GM12878 (cell line): ENCODE data around the gene UTP25. TPM values are rescaled to one million over a fixed set of nuclear protein-coding genes. Genes with fewer than 3 reads are reported as not detected.

Source experiments
- ATAC-seq: fragments of 200-7000 bp; cut with Tn5 transposase; 3 replicates; pipeline ENCODE4 v1.9.1; 2020; ENCODE audit warnings: mild to moderate bottlenecking, moderate library complexity
- BruUV-seq: library from RNA; stranded (reverse); fragments of 400-500 nt; replicated peaks from 2 replicates; lab custom pipeline; 2021; lab: Mats Ljungman, UMichigan
- CTCF ChIA-PET: fragments of 300-600 bp; sonication (Branson Sonifier 250); formaldehyde crosslinking; extraction: SDS; loops from one replicate; lab custom pipeline; 2021; ENCODE audit warnings: inconsistent platforms; lab: Yijun Ruan, JAX
- POLR2A ChIA-PET: fragments of 350-600 bp; formaldehyde crosslinking; extraction: SDS; loops from one replicate; lab custom pipeline; 2021; ENCODE audit warnings: inconsistent platforms; lab: Charles Lee
- RAD21 ChIA-PET: fragments of 300-600 bp; sonication (Branson Sonifier 250); formaldehyde crosslinking; loops from one replicate; lab custom pipeline; 2023; ENCODE audit warnings: antibody characterized with exemption; ENCODE audit not compliant: unreplicated experiment; lab: Charles Lee
- SMC1A ChIA-PET: fragments of 300-600 bp; sonication (Branson Sonifier 250); formaldehyde crosslinking; loops from one replicate; lab custom pipeline; 2023; ENCODE audit not compliant: unreplicated experiment, uncharacterized antibody; lab: Charles Lee
- DNase-seq: peaks from one replicate; pipeline ENCODE4 v3.0.0-alpha.2; 2011; ENCODE audit warnings: low read depth, low spot score
- FAIRE-seq: peaks from 3 replicates; lab custom pipeline; 2011; peaks lifted over from hg19 to GRCh38; lab: Jason Lieb, UNC
- H2AFZ ChIP-seq: 2 replicates; pipeline ENCODE4 v1.6.0; 2011; ENCODE audit warnings: low read depth, low read length, control low read depth; ENCODE audit not compliant: control insufficient read depth
- H3K27ac ChIP-seq: 2 replicates; pipeline ENCODE4 v1.5.1; 2011; ENCODE audit warnings: control low read depth; ENCODE audit not compliant: control insufficient read depth, insufficient read depth
- H3K27me3 ChIP-seq, 2 experiments: replicated peaks in 1 of 2; 2 replicates each; pipeline versions ENCODE4 v1.6.0 to v1.6.1; 2011; ENCODE audit warnings: low read length in 1 of 2; ENCODE audit not compliant: control insufficient read depth in 2 of 2, insufficient read depth in 2 of 2
- H3K36me3 ChIP-seq, 2 experiments: 2 replicates each; pipeline ENCODE4 v1.5.1; 2011; ENCODE audit warnings: low read length in 1 of 2; ENCODE audit not compliant: control insufficient read depth in 2 of 2, insufficient read depth in 2 of 2
- H3K4me1 ChIP-seq: 2 replicates; pipeline ENCODE4 v1.6.1; 2011; ENCODE audit warnings: mild to moderate bottlenecking, low read length, moderate library complexity, mixed read lengths; ENCODE audit not compliant: control insufficient read depth, insufficient read depth
- H3K4me2 ChIP-seq: 2 replicates; pipeline ENCODE4 v1.6.0; 2011; ENCODE audit warnings: control low read depth; ENCODE audit not compliant: control insufficient read depth, insufficient read depth
- H3K4me3 ChIP-seq: fragments of 200-600 bp; sonication (generic); 2 replicates; pipeline ENCODE4 v1.5.1; 2016
- H3K79me2 ChIP-seq: 2 replicates; pipeline ENCODE4 v1.6.0; 2011; ENCODE audit warnings: low read length; ENCODE audit not compliant: control insufficient read depth, insufficient read depth
- H3K9ac ChIP-seq: 2 replicates; pipeline ENCODE4 v1.8.0; 2011; ENCODE audit warnings: low read length, control low read depth, mixed read lengths; ENCODE audit not compliant: control insufficient read depth, insufficient read depth
- H3K9me3 ChIP-seq: replicated peaks from 3 replicates; pipeline ENCODE4 v1.5.1; 2011; ENCODE audit warnings: mild to moderate bottlenecking, low read length; ENCODE audit not compliant: control insufficient read depth, insufficient read depth
- H4K20me1 ChIP-seq: 2 replicates; pipeline ENCODE4 v1.6.0; 2011; ENCODE audit not compliant: control insufficient read depth, insufficient read depth
- BCLAF1 ChIP-seq: fragments of 450-650 bp; IDR thresholded peaks from 2 replicates; pipeline ENCODE4 v1.6.1; 2017; ENCODE audit warnings: antibody characterized with exemption, mild to moderate bottlenecking, moderate library complexity
- BHLHE40 ChIP-seq, 2 experiments: fragments of 450-650 bp in 1 of 2; IDR thresholded peaks; 2 replicates each; pipeline ENCODE4 v1.6.1; 2011 to 2017; ENCODE audit warnings: low read depth in 2 of 2, borderline replicate concordance in 1 of 2, improper control_type of control experiment in 1 of 2, low read length in 1 of 2, mild to moderate bottlenecking in 1 of 2
- CHD2 ChIP-seq: IDR thresholded peaks from 2 replicates; pipeline ENCODE4 v1.6.1; 2011; ENCODE audit warnings: low read depth, low read length, improper control_type of control experiment, borderline replicate concordance
- EED ChIP-seq: sonication (generic); IDR thresholded peaks from 2 replicates; pipeline ENCODE4 v1.6.1; 2016; ENCODE audit warnings: antibody characterized with exemption, low read depth
- EZH2 ChIP-seq: IDR thresholded peaks from 2 replicates; pipeline ENCODE4 v1.6.1; 2012; ENCODE audit warnings: low read depth, mild to moderate bottlenecking, control low read depth, inconsistent platforms, low read length, borderline replicate concordance; ENCODE audit not compliant: control insufficient read depth
- HDGF ChIP-seq: fragments of 450-650 bp; IDR thresholded peaks from 2 replicates; pipeline ENCODE4 v1.6.1; 2016; ENCODE audit warnings: antibody characterized with exemption
- NBN ChIP-seq: fragments of 450-650 bp; IDR thresholded peaks from 2 replicates; pipeline ENCODE4 v1.6.1; 2016
- PAX5 ChIP-seq: IDR thresholded peaks from 2 replicates; pipeline ENCODE4 v1.6.1; 2011; ENCODE audit warnings: low read depth, low read length, borderline replicate concordance
- PBX3 ChIP-seq: IDR thresholded peaks from 2 replicates; pipeline ENCODE4 v1.6.1; 2011; ENCODE audit warnings: mild to moderate bottlenecking, low read depth, low read length, moderate library complexity; ENCODE audit not compliant: insufficient replicate concordance
- RELB ChIP-seq: fragments of 450-650 bp; IDR thresholded peaks from 2 replicates; pipeline ENCODE4 v1.6.1; 2017; ENCODE audit warnings: low read depth, mild to moderate bottlenecking, moderate library complexity
- SMARCA5 ChIP-seq: fragments of 450-650 bp; IDR thresholded peaks from 2 replicates; pipeline ENCODE4 v1.6.1; 2017; ENCODE audit warnings: mild to moderate bottlenecking
- SREBF1 ChIP-seq: IDR thresholded peaks from 2 replicates; pipeline ENCODE4 v1.6.1; 2012; ENCODE audit warnings: mild to moderate bottlenecking, low read length
- ZZZ3 ChIP-seq: IDR thresholded peaks from 2 replicates; pipeline ENCODE4 v1.6.1; 2011; ENCODE audit warnings: low read depth; ENCODE audit not compliant: control insufficient read depth, insufficient read length
- WGBS: methylation state at CpG from one replicate; pipeline ENCODE4 v1.1.6; 2016; ENCODE audit warnings: low lambda C conversion rate; ENCODE audit not compliant: insufficient replicate concordance, insufficient coverage; ENCODE audit errors: missing lambda C conversion rate; 5-methylcytosine and 5-hydroxymethylcytosine counted together
- in situ Hi-C: fragments of 300-500 bp; cut with MboI; formaldehyde crosslinking; loops from 9 replicates; pipeline ENCODE4 v1.14.3; 2018; ENCODE audit warnings: mixed read lengths
- intact Hi-C: fragments of 100-400 bp; cut with micrococcal nuclease; formaldehyde crosslinking; loops from one replicate; pipeline ENCODE4 v1.14.2; 2022; ENCODE audit not compliant: unreplicated experiment
- polyA plus RNA-seq, 11 experiments: library from polyadenylated mRNA; depleted of rRNA in 4 of 11; unstranded in 6 of 11; stranded (reverse) in 5 of 11; fragments of >200 nt; fragmentation: Nextera tagmentation in 4 of 11; fragmentation: Illumina TruSeq in 1 of 11; extraction: Ambion mirVana in 4 of 11; extraction: Trizol in 1 of 11; gene quantifications; 1 replicate in 1 of 11; 2 replicates in 10 of 11; pipeline versions ENCODE4 v1.2.1 to v1.2.3, GENCODE V29; 2011 to 2016; ENCODE audit warnings: inconsistent platforms in 2 of 11, missing spikeins in 2 of 11, low read depth in 1 of 11
- total RNA-seq, 4 experiments: library from RNA; depleted of rRNA in 3 of 4; stranded (reverse); fragments of >200 nt in 3 of 4; fragmentation: Illumina TruSeq in 1 of 4; extraction: Trizol in 1 of 4; gene quantifications; 2 replicates each; pipeline versions ENCODE4 v1.2.1 to v1.2.3, GENCODE V29; 2013 to 2021

Gene UTP25
- total and polyA plus RNA-seq, 10 of the 15 experiments (the other 5 are each of a cell fraction or from before 2014, with no cell fraction given) = 3.0 to 13.3 (median 8.5) TPM

GRCh38 chr1:209858561-209859103, 30.9 kb downstream of the UTP25 start:
- FAIRE-seq (no peak), ATAC-seq (no peak), DNase-seq (no peak)
- POLR2A ChIA-PET = no interaction called here
- H2AFZ ChIP-seq = no peak overlapping the region
- no peaks in the 10 kb centered on the region for H4K20me1 ChIP-seq
- no peaks in the 10 kb centered on the region for H3K4me1 ChIP-seq
- TF ChIP-seq NBN (no peak), HDGF (no peak), SMARCA5 (no peak), BHLHE40 (IDR thresholded peaks at IDR 0.05; ENCODE audit: borderline replicate concordance in 1 of 2, low read depth in 2 of 2, low read length in 1 of 2) (no peak), PAX5 (no peak), EZH2 (no peak), PBX3 (no peak), RELB (no peak), EED (no peak), CHD2 (no peak), BCLAF1 (no peak), ZZZ3 (no peak), SREBF1 (no peak)
- BruUV-seq = no TSS peak
- intact Hi-C loops (no loop called here), in situ Hi-C loops (no loop called here)
- H3K4me2 ChIP-seq = no peak overlapping the region
- no peak overlapping the region for H3K4me3 ChIP-seq
- CTCF ChIA-PET = interaction anchor here (1.7 to 4.2 kb wide), 5 partner anchors 8 to 451 kb away, joined by 4 to 32 read pairs (median 20); no protein-coding TSS in a partner anchor
- no peak overlapping the region for H3K27ac ChIP-seq
- H3K27me3 ChIP-seq = no peaks in the 10 kb centered on the region; a peak in 1 of 4 replicates
- no peaks in the 10 kb centered on the region; the same call in 2 of the 3 replicates for H3K9me3 ChIP-seq
- H3K79me2 ChIP-seq = no peaks in the 10 kb centered on the region
- 93% methylated on average over 15 of the region's 41 CpGs for WGBS
- SMC1A ChIA-PET = interaction anchor here (1.0 to 1.1 kb wide), 2 partner anchors 9 to 35 kb away, joined by 3 to 4 read pairs; no protein-coding TSS in a partner anchor
- H3K9ac ChIP-seq = no peak overlapping the region
- RAD21 ChIA-PET = interaction anchor here (1.2 kb wide), 1 partner anchor 131 kb away, joined by 3 read pairs; no protein-coding TSS in a partner anchor
- H3K36me3 ChIP-seq = peaks cover 0 to 8% of the 10 kb centered on the region in 2 experiments; a peak in 3 of 4 replicates
